ENCODE results near the gene BCOR.

DNA sequence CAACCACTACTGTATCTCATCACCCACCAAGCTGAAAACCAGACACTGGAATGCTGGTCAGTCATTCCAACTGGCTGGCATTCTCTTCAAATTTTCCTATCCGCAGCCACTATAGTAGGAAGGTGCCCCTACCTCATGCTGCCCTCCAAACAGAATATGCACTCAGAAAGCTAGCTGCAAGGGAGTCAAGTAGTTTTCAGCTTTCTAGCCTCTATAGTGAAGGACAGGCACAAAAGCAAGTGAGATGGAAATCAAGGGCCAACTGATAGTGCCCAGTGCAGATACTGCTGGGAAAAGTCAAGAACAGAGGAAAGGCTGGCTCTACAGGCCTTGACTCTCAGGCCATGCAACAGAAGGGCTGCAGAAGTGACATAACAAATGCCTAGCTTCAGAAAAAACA lies 47.2 kb downstream of the BCOR start:
- TF ChIP-seq, protein P1, sequence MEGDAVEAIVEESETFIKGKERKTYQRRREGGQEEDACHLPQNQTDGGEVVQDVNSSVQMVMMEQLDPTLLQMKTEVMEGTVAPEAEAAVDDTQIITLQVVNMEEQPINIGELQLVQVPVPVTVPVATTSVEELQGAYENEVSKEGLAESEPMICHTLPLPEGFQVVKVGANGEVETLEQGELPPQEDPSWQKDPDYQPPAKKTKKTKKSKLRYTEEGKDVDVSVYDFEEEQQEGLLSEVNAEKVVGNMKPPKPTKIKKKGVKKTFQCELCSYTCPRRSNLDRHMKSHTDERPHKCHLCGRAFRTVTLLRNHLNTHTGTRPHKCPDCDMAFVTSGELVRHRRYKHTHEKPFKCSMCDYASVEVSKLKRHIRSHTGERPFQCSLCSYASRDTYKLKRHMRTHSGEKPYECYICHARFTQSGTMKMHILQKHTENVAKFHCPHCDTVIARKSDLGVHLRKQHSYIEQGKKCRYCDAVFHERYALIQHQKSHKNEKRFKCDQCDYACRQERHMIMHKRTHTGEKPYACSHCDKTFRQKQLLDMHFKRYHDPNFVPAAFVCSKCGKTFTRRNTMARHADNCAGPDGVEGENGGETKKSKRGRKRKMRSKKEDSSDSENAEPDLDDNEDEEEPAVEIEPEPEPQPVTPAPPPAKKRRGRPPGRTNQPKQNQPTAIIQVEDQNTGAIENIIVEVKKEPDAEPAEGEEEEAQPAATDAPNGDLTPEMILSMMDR (IDR thresholded peaks at IDR 0.05) = no peak
- TF ChIP-seq YY1 (IDR thresholded peaks at IDR 0.05; ENCODE audit: low read depth) (no peak), RAD21 (IDR thresholded peaks at IDR 0.05; ENCODE audit: low read length) (no peak), CHD2 (IDR thresholded peaks at IDR 0.05; ENCODE audit: low read length, partially characterized antibody) (no peak), JUND (IDR thresholded peaks at IDR 0.05) (no peak), RCOR1 (IDR thresholded peaks at IDR 0.05; ENCODE audit: low read length) (no peak), RFX5 (IDR thresholded peaks at IDR 0.05; ENCODE audit: low read length) (no peak), ELF1 (IDR thresholded peaks at IDR 0.05) (no peak), SIN3A (IDR thresholded peaks at IDR 0.05; ENCODE audit: borderline replicate concordance, low read depth, low read length) (no peak), EP300 (IDR thresholded peaks at IDR 0.05; ENCODE audit: borderline replicate concordance in 1 of 2, low read depth in 1 of 2, low read length in 1 of 2) (no peak)
- TF ChIP-seq, protein P2, sequence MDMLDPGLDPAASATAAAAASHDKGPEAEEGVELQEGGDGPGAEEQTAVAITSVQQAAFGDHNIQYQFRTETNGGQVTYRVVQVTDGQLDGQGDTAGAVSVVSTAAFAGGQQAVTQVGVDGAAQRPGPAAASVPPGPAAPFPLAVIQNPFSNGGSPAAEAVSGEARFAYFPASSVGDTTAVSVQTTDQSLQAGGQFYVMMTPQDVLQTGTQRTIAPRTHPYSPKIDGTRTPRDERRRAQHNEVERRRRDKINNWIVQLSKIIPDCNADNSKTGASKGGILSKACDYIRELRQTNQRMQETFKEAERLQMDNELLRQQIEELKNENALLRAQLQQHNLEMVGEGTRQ (IDR thresholded peaks at IDR 0.05; ENCODE audit: borderline replicate concordance, low read depth, low read length) = no peak
- TF ChIP-seq, protein P3, sequence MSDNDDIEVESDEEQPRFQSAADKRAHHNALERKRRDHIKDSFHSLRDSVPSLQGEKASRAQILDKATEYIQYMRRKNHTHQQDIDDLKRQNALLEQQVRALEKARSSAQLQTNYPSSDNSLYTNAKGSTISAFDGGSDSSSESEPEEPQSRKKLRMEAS (IDR thresholded peaks at IDR 0.05; ENCODE audit: low read depth) = no peak
